H1 (cell line): Measurements from ENCODE around the gene PTPRC. TPM values are rescaled to one million over a fixed set of nuclear protein-coding genes. Genes with fewer than 3 reads are reported as not detected.

Experiments used
- polyA plus RNA-seq, 7 experiments: library from polyadenylated mRNA; depleted of rRNA in 3 of 7; stranded (reverse) in 5 of 7; unstranded in 2 of 7; fragments of >200 nt in 5 of 7; fragments of 200-250 nt in 2 of 7; gene quantifications; 1 replicate in 5 of 7; 2 replicates in 1 of 7; 4 replicates in 1 of 7; pipeline versions ENCODE4 v1.2.1 to v1.2.3, GENCODE V29; 2011 to 2013; ENCODE audit warnings: missing spikeins in 2 of 7, mixed read lengths in 2 of 7
- total RNA-seq: library from RNA; stranded (reverse); fragmentation: NEBNext Ultra II Directional; extraction: Animal tissue kit (Norgen Biotek cat#: 25700); gene quantifications from 2 replicates; pipeline ENCODE4 v1.2.1, GENCODE V29; 2021

Gene PTPRC
- total and polyA plus RNA-seq, 2 of the 8 experiments (the other 6 are each of a cell fraction or from before 2014, with no cell fraction given), result 0.05 TPM; not detected in 1

Other genes starting within 250 kb of the PTPRC start
- not detected in 2 replicates for gene ATP6V1G3, start 98.4 kb upstream of the PTPRC start, total RNA-seq
- gene ATP6V1G3, start 98.4 kb upstream of the PTPRC start, polyA plus RNA-seq (2011; rRNA removed), result not detected in 2 replicates